HG03139 (cell line): ENCODE measurements around the gene CXCL12.

Experiments used
- ATAC-seq: cut with Tn5 transposase; IDR thresholded peaks from one replicate; pipeline ENCODE4 v1.9.1; 2021; ENCODE audit not compliant: unreplicated experiment

The CXCL12 gene

GRCh38 chr10:44385696-44386441 lies 972 bp upstream of the CXCL12 start:
- no peak for ATAC-seq

- ATAC-seq: no peak
Observed at GRCh38 chr10:44384601-44385025, 284 bp downstream of the CXCL12 start.

- ATAC-seq: no peak
Observed at GRCh38 chr10:44383749-44384600, 922 bp downstream of the CXCL12 start.

- ATAC-seq: no peak
Observed at GRCh38 chr10:44382981-44383748, 1.7 kb downstream of the CXCL12 start.

- no peak for ATAC-seq
Observed at GRCh38 chr10:44382131-44382858, 2.6 kb downstream of the CXCL12 start.

- ATAC-seq: no peak
Observed at GRCh38 chr10:44380829-44381600, 3.9 kb downstream of the CXCL12 start.

GRCh38 chr10:44379907-44380306 lies 5.0 kb downstream of the CXCL12 start:
- ATAC-seq: no peak

GRCh38 chr10:44378626-44379025 lies 6.3 kb downstream of the CXCL12 start:
- ATAC-seq: no peak

- ATAC-seq: no peak
Observed at GRCh38 chr10:44377651-44378310, 7.1 kb downstream of the CXCL12 start.

GRCh38 chr10:44376472-44377099 lies 8.3 kb downstream of the CXCL12 start:
- ATAC-seq: no peak

GRCh38 chr10:44374155-44374554 lies 10.7 kb downstream of the CXCL12 start:
- no peak for ATAC-seq

GRCh38 chr10:44373341-44373995 lies 11.4 kb downstream of the CXCL12 start:
- no peak for ATAC-seq

- ATAC-seq: no peak
Observed at GRCh38 chr10:44372181-44372580, 12.7 kb downstream of the CXCL12 start.

- no peak for ATAC-seq
Observed at GRCh38 chr10:44370731-44371248, 14.1 kb downstream of the CXCL12 start.

GRCh38 chr10:44369854-44370253 lies 15.0 kb downstream of the CXCL12 start:
- no peak for ATAC-seq

- no peak for ATAC-seq
Observed at GRCh38 chr10:44369296-44369695, 15.6 kb downstream of the CXCL12 start.

- ATAC-seq: no peak
Observed at GRCh38 chr10:44368637-44369036, 16.3 kb downstream of the CXCL12 start.

- no peak for ATAC-seq
Observed at GRCh38 chr10:44366941-44367630, 17.8 kb downstream of the CXCL12 start.
